HUES6 (cell line): ENCODE data around the gene PGAM1.
"Not testable (repeated sequence)": the region's sequence is repeated elsewhere in the genome, so short reads cannot be mapped to it uniquely, and the experiment has no call there.

ENCODE experiments used
- H3K27ac ChIP-seq: 2 replicates; pipeline ENCODE4 v1.7.0; 2013; ENCODE audit warnings: low read depth, mild to moderate bottlenecking, low read length, inconsistent platforms
- H3K27me3 ChIP-seq: 2 replicates; pipeline ENCODE4 v1.6.1; 2013; ENCODE audit warnings: low read length; ENCODE audit not compliant: control insufficient read depth, insufficient read depth
- H3K36me3 ChIP-seq: 2 replicates; pipeline ENCODE4 v1.6.1; 2013; ENCODE audit warnings: low read length; ENCODE audit not compliant: control insufficient read depth, insufficient read depth
- H3K4me1 ChIP-seq: 2 replicates; pipeline ENCODE4 v1.6.1; 2013; ENCODE audit warnings: low read length; ENCODE audit not compliant: control insufficient read depth, insufficient read depth
- H3K4me3 ChIP-seq: 2 replicates; pipeline ENCODE4 v1.5.1; 2013; ENCODE audit warnings: low read depth, low read length
- H3K9ac ChIP-seq: one replicate; pipeline ENCODE4 v1.6.1; 2013; ENCODE audit warnings: mild to moderate bottlenecking, low read length
- H3K9me3 ChIP-seq: 2 replicates; pipeline ENCODE4 v1.6.1; 2013; ENCODE audit warnings: low read depth, low read length; ENCODE audit not compliant: control insufficient read depth, insufficient read depth

Gene PGAM1

DNA sequence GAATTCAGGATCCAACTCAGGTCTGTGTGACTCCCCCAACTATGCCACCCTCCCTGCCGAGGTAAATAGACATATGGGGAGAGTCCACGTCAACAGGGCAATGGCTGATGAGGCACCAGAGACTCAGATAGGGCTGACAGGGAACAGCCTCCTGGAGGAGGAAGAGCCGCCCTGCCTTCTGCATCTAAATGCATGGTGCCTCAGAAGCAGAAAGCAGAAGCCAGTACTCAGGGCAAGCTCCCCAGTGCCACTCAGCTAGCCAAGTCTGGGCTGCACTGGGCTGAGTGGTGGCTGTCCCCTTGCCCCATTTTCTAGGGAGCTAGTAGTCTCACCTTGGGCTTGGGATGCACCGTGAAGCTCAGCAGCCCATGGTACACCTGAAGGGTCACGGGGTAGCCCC is 35.9 kb upstream of the PGAM1 start:
- no peak overlapping the region for H3K4me3 ChIP-seq
- no peak overlapping the region for H3K27ac ChIP-seq
- H3K9me3 ChIP-seq: no peaks in the 10 kb centered on the region
- no peaks in the 10 kb centered on the region for H3K4me1 ChIP-seq
- H3K36me3 ChIP-seq: peaks cover 80% of the 10 kb centered on the region
- H3K9ac ChIP-seq: no peak overlapping the region
- H3K27me3 ChIP-seq: no peaks in the 10 kb centered on the region

DNA sequence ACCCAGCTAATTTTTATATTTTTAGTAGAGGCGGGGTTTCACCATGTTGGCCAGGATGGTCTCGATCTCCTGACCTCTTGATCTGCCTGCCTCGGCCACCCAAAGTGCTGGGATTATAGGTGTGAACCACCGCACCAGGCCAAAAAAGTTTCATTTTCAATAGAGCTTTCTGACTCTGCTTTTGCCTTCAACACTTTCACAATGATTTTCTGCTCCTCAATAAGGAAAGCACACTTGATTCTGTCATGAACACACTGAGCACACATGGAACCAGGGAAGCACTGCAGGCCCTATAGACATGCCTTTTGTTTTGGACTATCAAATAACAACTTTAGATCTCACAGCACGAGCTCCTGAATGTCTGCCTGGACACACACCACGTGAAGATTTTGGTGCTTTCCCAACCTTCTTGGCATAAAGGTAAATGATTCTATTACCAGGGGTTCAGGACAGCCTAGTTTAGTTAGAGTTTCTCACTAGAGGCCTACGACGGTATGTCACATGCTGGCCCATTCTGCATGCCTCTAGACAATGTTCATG is 32.9 kb upstream of the PGAM1 start:
- H3K4me1 ChIP-seq: no peaks in the 10 kb centered on the region
- no peaks in the 10 kb centered on the region for H3K9me3 ChIP-seq
- no peak overlapping the region for H3K27ac ChIP-seq
- H3K9ac ChIP-seq: no peak overlapping the region
- no peaks in the 10 kb centered on the region for H3K27me3 ChIP-seq
- H3K36me3 ChIP-seq: peaks cover 79% of the 10 kb centered on the region
- no peak overlapping the region for H3K4me3 ChIP-seq

DNA sequence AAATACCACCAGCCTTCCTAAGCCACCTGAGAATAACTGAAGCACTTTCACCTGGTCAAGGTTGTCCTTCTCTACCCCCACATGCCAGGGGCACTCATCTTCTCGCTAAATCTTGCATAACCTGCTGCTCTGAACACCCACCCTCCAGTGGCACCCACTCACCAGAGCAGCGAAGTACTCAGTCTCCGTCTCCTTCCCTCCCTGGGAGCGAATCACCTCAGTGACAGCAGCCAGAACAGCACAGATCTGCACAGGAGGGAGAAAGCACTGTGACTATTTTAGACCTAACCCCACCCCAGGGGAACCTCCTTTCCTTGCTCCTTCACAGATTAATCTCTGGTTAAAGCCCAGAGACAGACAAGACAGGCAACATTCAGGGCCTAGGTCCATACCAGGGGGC is 29.9 kb upstream of the PGAM1 start:
- Histone ChIP-seq H3K9ac (no peak overlapping the region), H3K36me3 (peaks cover 53% of the 10 kb centered on the region), H3K27me3 (no peaks in the 10 kb centered on the region), H3K27ac (no peak overlapping the region), H3K4me3 (no peak overlapping the region), H3K9me3 (no peaks in the 10 kb centered on the region), H3K4me1 (peaks cover 6% of the 10 kb centered on the region; the same call in 1 of the 2 replicates)

DNA sequence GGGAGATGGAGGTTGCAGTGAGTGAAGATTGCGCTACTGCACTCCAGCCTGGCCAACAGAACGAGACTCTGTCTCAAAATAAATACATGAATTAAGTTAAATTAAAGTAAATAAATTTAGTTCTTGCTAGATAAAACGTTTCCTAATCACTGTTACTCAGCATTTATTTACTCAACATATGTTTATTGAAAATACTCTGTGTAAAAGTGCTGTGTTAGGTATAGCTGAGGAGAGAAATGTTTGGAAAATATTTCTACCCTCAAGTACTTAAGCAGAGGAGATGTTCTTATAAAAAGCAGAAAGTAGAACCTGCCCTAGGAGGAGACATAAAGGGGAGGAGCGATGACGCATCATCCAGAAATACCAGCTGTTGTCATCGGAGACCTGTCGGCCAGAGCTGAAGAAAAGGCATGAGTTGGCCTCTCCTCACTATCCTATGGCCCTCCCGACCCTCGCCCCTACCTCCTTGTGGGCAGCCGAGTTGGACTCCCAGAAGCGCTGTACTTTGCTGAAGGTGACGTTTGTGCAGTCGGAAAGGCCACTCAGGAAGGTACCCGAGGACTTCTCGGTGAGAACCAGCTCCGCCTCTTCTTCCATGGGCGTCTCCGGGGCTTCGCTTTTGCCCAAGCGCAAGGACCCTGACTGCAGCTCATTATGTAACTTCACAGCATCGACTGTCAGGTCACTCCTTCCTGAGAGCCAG is 26.0 kb upstream of the PGAM1 start:
- Histone ChIP-seq H3K4me1 (peaks cover 6% of the 10 kb centered on the region; the same call in 1 of the 2 replicates), H3K9me3 (no peaks in the 10 kb centered on the region), H3K4me3 (peak overlapping the region; percentile 74), H3K27me3 (no peaks in the 10 kb centered on the region), H3K27ac (no peak overlapping the region), H3K9ac (peak overlapping the region; percentile 57), H3K36me3 (peaks cover 25% of the 10 kb centered on the region)

DNA sequence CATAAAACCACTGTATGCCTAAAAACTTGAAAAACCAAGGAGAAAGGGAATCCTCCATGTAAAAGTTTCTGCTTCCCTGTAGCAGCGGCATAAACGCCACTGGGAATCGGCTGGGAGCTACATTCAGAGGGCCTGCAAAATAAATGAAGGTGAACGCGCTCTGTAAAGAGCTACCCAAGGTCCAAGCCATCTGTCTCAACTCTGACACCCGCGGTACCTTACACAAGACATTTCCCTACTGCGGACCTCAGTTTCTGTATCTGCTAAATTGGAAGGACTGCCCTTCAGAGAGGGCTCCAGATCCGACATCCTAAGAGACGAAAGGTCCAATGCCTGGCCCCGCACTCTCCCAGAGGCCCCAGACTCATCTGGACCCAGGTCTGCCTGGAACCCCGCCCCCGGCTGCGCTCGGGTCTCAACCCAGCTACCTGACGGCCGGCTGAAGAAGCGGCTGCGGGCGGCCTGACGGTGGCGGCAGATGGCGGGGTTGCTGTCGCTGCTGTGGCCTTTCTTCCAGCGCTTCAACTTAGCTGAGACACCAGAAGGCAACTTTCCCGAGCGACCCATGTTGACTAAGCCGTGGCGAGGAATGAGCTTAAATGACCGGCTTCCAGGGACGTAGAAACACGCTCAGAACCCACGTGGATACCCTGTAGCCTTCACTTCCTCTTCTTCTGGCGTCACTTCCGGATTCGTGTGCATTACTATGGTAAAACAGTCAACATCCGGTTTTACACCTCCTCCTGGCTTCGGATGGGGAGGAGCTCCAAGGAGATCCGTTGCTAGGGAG is 25.1 kb upstream of the PGAM1 start, which contains the start of gene RRP12:
RRP12 (minus strand) TSS at position 676 of the 790 bp plus-strand sequence; CDS start at position 567, 109 bp downstream.
- H3K27ac ChIP-seq: peak within 1 kb of the TSS; percentile 3; the same call in 1 of the 2 replicates
- H3K27me3 ChIP-seq: no peaks in the 10 kb centered on the region
- peaks cover 6% of the 10 kb centered on the region; the same call in 1 of the 2 replicates for H3K4me1 ChIP-seq
- H3K9me3 ChIP-seq: no peaks in the 10 kb centered on the region
- H3K4me3 ChIP-seq: peak within 1 kb of the TSS; percentile 74
- H3K9ac ChIP-seq: peak within 1 kb of the TSS; percentile 57
- H3K36me3 ChIP-seq: peaks cover 18% of the 10 kb centered on the region

DNA sequence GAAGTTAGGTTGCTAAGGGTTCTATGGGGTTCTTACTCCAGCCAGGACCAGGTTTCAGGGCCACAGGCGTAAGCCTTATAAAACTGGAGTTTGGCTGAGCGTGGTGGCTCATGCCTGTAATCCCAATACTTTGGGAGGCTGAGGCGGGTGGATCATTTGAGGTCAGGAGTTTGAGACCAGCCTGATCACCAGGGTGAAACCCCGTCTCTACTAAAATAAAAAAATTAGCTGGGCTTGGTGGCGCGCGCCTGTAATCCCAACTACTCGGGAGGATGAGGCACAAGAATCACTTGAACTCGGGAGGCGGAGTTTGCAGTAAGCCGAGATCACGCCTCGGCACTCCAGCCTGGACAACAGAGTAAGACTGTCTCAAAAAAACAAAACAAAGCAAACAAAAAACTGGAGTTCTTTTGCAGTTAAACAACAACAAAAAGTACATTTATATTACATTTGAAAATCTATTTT is 24.5 kb upstream of the PGAM1 start:
- no peak overlapping the region for H3K9ac ChIP-seq
- H3K27ac ChIP-seq: no peak overlapping the region
- H3K27me3 ChIP-seq: no peaks in the 10 kb centered on the region
- peak overlapping the region; percentile 74 for H3K4me3 ChIP-seq
- H3K36me3 ChIP-seq: peaks cover 11% of the 10 kb centered on the region
- H3K4me1 ChIP-seq: peaks cover 6% of the 10 kb centered on the region; the same call in 1 of the 2 replicates
- H3K9me3 ChIP-seq: no peaks in the 10 kb centered on the region

DNA sequence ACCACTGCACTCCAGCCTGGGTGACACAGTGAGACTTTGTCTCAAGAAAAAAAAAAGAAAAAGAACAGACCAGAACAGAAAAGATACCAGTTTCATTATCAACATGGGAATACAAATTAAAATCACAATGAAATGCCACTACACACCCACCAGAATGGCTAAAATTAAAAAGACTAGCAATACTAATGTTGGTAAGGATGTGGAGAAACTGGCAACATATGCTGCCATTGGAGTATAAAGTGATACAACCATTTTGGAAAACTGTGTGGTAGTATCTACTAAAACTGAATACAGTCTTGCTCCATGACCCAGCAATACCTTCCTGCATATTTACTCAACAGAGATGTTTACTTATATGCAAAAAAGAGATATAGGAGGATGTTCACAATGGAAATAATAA is 21.9 kb upstream of the PGAM1 start:
- Histone ChIP-seq H3K4me3 (no peak overlapping the region), H3K9ac (no peak overlapping the region), H3K4me1 (peaks cover 6% of the 10 kb centered on the region; the same call in 1 of the 2 replicates), H3K9me3 (no peaks in the 10 kb centered on the region), H3K27me3 (no peaks in the 10 kb centered on the region), H3K27ac (no peak overlapping the region), H3K36me3 (peaks cover 2% of the 10 kb centered on the region; the same call in 1 of the 2 replicates)

DNA sequence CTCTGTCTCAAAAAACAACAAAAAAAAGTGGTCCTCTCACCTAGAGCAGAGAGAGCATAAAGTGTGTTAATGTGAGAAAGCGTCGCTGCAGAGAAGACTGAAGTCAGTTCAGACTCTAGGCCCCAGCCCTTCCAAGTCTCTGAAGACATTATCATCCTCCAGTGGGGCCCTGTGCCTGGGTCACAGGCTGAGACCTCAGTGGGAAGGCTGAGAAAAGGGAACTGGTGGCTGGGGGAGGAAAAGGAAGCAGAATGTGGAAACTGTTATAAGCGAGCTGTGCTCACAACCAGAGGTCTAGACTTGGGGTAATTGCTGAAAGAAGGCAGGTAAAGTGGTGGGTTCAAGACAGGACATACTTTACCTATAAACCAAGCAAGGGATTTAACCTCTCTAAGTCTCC is 19.9 kb upstream of the PGAM1 start:
- Histone ChIP-seq H3K4me1 (no peaks in the 10 kb centered on the region; the same call in 1 of the 2 replicates), H3K36me3 (no peaks in the 10 kb centered on the region), H3K27me3 (no peaks in the 10 kb centered on the region), H3K9ac (no peak overlapping the region), H3K9me3 (no peaks in the 10 kb centered on the region), H3K4me3 (no peak overlapping the region), H3K27ac (no peak overlapping the region)

DNA sequence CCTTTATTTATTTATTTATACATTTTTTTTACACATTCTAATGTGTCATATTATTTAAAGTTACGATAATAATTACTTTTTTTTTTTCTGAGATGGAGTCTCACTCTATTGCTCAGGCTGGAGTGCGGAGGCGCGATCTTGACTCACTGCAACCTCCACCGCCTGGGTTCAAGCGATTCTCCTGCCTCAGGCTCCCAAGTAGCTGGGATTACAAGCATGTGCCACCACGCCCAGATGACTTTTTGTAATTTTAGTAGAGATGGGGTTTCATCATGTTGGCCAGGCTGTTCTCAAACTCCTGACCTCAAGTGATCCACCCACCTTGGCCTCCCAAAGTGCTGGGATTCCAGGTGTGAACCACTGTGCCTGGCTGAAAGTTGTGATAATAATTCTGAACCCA is 19.5 kb upstream of the PGAM1 start:
- H3K27me3 ChIP-seq, H3K9ac ChIP-seq, H3K4me3 ChIP-seq, H3K9me3 ChIP-seq, H3K4me1 ChIP-seq, H3K36me3 ChIP-seq, H3K27ac ChIP-seq: not testable (repeated sequence)

DNA sequence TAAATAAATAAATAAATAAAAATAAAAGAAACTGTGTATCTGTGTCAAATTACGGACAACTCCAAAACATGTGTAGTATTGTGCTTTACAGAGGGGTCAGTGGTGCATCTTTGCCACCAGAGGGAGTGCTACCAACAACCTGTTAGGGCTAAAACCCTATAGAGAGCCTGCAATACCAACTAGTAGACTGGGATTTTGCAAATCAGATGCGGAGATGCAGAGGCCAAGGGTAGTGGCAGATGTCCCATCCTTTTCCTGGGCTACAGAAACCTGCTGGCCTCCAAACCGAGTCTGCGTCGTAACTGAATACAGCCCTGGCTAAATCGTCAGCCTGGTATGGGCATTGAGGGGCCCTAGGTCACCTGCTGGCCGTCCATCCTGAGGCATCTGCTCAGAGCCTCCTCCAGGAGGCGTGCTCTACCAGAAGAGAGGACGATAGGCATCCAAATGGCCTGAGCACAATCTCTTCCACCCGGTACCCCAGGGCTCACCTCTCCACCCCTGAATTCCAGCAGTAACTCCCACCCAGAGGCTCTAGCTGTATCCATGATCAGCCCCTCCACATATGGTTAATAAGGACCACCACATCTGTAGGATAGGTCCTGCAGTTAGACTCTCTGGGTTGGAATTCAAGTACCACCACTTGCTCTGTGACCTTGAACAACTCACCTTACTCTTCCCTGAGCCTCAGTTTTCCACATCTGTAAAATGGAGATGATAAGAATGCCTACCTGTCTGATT is 18.6 kb upstream of the PGAM1 start:
- no peaks in the 10 kb centered on the region for H3K9me3 ChIP-seq
- H3K9ac ChIP-seq: no peak overlapping the region
- no peak overlapping the region for H3K27ac ChIP-seq
- peak overlapping the region; percentile 61 for H3K4me3 ChIP-seq
- no peaks in the 10 kb centered on the region for H3K27me3 ChIP-seq
- H3K36me3 ChIP-seq: no peaks in the 10 kb centered on the region
- H3K4me1 ChIP-seq: no peaks in the 10 kb centered on the region; the same call in 1 of the 2 replicates
